ENCODE results near the gene FBLN2. TPM values are rescaled to one million over a fixed set of nuclear protein-coding genes. Genes with fewer than 3 reads are reported as not detected.

The FBLN2 gene
- total and polyA plus RNA-seq, 2 of the 13 experiments (the other 11 are each of a cell fraction or from before 2014, with no cell fraction given), result not detected

DNA sequence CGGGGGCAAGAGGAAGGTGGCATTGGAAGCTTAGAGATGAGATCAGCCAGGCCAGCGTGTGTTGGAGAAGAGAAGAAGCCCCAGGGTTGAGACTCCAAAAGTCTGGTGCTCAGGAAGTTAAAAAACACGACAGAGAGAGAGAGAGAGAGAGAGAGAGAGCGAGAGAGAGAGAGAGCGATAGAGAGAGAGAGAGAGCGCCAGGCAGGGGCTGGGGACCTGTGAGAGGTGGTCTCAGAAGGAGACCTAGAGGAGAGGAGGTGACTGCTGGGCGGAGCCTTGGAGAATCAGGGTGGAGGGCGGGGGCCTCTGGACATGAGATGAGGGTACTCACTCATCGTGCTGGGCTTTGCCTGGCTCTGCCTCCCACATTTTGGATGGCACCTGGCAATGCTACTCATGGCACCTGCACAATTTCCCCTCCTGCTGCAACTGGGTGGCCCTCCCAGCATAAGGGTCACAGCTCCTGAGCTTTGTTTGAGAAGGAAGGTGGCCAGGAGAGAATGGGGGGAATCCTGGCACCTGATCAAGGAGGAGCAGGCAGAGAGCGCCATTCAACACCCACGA lies 51.0 kb downstream of the FBLN2 start:
- intact Hi-C loops (cut with micrococcal nuclease; ENCODE audit: unreplicated experiment), result no loop called here
- 42% methylated on average over 7 of the region's 11 CpGs for WGBS (ENCODE audit: low lambda C conversion rate)
- DNase-seq (ENCODE audit: low spot score), result no peak
- no peak overlapping the region for H3K9ac ChIP-seq (ENCODE audit: insufficient read depth, low read depth, low read length)
- in situ Hi-C loops (cut with HindIII; ENCODE audit: extremely low pct_ligation_motif_present, low pct_unique_long_range_greater_than_20kb), result no loop called here
- FAIRE-seq, result no peak
- H3K4me2 ChIP-seq (ENCODE audit: low read depth, low read length), result no peak overlapping the region
- H3K79me2 ChIP-seq (ENCODE audit: insufficient read depth, low read length), result no peaks in the 10 kb centered on the region
- no peak for TF ChIP-seq ZNF549 (CRISPR knock-in tag; IDR thresholded peaks at IDR 0.05)
- TF ChIP-seq, protein P1, sequence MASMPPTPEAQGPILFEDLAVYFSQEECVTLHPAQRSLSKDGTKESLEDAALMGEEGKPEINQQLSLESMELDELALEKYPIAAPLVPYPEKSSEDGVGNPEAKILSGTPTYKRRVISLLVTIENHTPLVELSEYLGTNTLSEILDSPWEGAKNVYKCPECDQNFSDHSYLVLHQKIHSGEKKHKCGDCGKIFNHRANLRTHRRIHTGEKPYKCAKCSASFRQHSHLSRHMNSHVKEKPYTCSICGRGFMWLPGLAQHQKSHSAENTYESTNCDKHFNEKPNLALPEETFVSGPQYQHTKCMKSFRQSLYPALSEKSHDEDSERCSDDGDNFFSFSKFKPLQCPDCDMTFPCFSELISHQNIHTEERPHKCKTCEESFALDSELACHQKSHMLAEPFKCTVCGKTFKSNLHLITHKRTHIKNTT (CRISPR knock-in tag; IDR thresholded peaks at IDR 0.05), result no peak
- no peak for TF ChIP-seq SYNCRIP (IDR thresholded peaks at IDR 0.05; ENCODE audit: insufficient read depth, low read depth, low read length)
- TF ChIP-seq, protein P2, sequence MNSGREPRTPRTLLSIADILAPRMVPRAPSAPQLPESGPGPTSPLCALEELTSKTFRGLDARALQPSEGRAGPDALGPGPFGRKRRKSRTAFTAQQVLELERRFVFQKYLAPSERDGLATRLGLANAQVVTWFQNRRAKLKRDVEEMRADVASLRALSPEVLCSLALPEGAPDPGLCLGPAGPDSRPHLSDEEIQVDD (CRISPR knock-in tag; IDR thresholded peaks at IDR 0.05; ENCODE audit: borderline replicate concordance), result no peak
- no peak for TF ChIP-seq ZNF7 (CRISPR knock-in tag; IDR thresholded peaks at IDR 0.05)
- no peak for TF ChIP-seq SRSF1 (optimal IDR thresholded peaks at IDR 0.05; ENCODE audit: low read depth, low read length)
- TF ChIP-seq SOX6 (IDR thresholded peaks at IDR 0.05), result no peak
- no peak for TF ChIP-seq SOX6 (CRISPR knock-in tag; IDR thresholded peaks at IDR 0.05)
- TF ChIP-seq HNRNPUL1 (IDR thresholded peaks at IDR 0.05; ENCODE audit: low read depth, low read length), result no peak
- TF ChIP-seq MAFG (CRISPR knock-in tag; IDR thresholded peaks at IDR 0.05), result no peak
- TF ChIP-seq, protein P3, sequence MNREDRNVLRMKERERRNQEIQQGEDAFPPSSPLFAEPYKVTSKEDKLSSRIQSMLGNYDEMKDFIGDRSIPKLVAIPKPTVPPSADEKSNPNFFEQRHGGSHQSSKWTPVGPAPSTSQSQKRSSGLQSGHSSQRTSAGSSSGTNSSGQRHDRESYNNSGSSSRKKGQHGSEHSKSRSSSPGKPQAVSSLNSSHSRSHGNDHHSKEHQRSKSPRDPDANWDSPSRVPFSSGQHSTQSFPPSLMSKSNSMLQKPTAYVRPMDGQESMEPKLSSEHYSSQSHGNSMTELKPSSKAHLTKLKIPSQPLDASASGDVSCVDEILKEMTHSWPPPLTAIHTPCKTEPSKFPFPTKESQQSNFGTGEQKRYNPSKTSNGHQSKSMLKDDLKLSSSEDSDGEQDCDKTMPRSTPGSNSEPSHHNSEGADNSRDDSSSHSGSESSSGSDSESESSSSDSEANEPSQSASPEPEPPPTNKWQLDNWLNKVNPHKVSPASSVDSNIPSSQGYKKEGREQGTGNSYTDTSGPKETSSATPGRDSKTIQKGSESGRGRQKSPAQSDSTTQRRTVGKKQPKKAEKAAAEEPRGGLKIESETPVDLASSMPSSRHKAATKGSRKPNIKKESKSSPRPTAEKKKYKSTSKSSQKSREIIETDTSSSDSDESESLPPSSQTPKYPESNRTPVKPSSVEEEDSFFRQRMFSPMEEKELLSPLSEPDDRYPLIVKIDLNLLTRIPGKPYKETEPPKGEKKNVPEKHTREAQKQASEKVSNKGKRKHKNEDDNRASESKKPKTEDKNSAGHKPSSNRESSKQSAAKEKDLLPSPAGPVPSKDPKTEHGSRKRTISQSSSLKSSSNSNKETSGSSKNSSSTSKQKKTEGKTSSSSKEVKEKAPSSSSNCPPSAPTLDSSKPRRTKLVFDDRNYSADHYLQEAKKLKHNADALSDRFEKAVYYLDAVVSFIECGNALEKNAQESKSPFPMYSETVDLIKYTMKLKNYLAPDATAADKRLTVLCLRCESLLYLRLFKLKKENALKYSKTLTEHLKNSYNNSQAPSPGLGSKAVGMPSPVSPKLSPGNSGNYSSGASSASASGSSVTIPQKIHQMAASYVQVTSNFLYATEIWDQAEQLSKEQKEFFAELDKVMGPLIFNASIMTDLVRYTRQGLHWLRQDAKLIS (CRISPR knock-in tag; IDR thresholded peaks at IDR 0.05), result no peak
- no peak for TF ChIP-seq ZNF383 (CRISPR knock-in tag; IDR thresholded peaks at IDR 0.05; ENCODE audit: borderline replicate concordance)
- no peak for TF ChIP-seq POLR2A (IDR thresholded peaks at IDR 0.05; ENCODE audit: insufficient read depth in 1 of 2, low read depth in 2 of 2, low read length in 2 of 2)
- TF ChIP-seq MIER3 (CRISPR knock-in tag; IDR thresholded peaks at IDR 0.05; ENCODE audit: borderline replicate concordance), result no peak
- no peak for TF ChIP-seq POLR2AphosphoS5 (IDR thresholded peaks at IDR 0.05; ENCODE audit: low read depth, low read length)
- H3K4me3 ChIP-seq (replicated peaks in 1 of 3; ENCODE audit: insufficient read depth in 1 of 3, low read depth in 2 of 3, low read length in 3 of 3), result no peak overlapping the region
- H2AFZ ChIP-seq (ENCODE audit: low read length), result no peak overlapping the region
- peaks cover 7 to 12% of the 10 kb centered on the region in 2 experiments; a peak in 4 of 5 replicates for H3K27me3 ChIP-seq (ENCODE audit: control insufficient read depth in 1 of 2, insufficient read depth in 2 of 2, low read length in 2 of 2)
- ChIA-PET CTCF (ENCODE audit: low intra/inter-chr PET ratio, low total read pairs) (no interaction called here), POLR2A (no interaction called here)
- no TSS peak for BruUV-seq (replicated peaks)
- H4K20me1 ChIP-seq (ENCODE audit: insufficient read depth, low read length), result no peaks in the 10 kb centered on the region
- H3K9me3 ChIP-seq (ENCODE audit: low read length), result no peaks in the 10 kb centered on the region
- no peak overlapping the region for H3K27ac ChIP-seq (ENCODE audit: extremely low read length, insufficient read depth, low read length)
- no peak for ATAC-seq
- H3K36me3 ChIP-seq (replicated peaks in 1 of 2; ENCODE audit: control insufficient read depth in 1 of 2, insufficient read depth in 2 of 2, low read length in 2 of 2), result no peaks in the 10 kb centered on the region
- peaks cover 14% of the 10 kb centered on the region for H3K4me1 ChIP-seq (ENCODE audit: insufficient read depth, low read length)

Measured in HepG2 (cell line).